C4-2B (cell line): ENCODE measurements around the gene C1QTNF9.

ENCODE experiments used
- CTCF ChIP-seq: fragments of 450-650 bp; conservative IDR thresholded peaks from 2 replicates; pipeline ENCODE4 v1.5.1; 2017; ENCODE audit warnings: mild to moderate bottlenecking
- ZFX ChIP-seq: fragments of 450-650 bp; IDR thresholded peaks from 2 replicates; pipeline ENCODE4 v1.6.1; 2017

- TF ChIP-seq CTCF, result no peak
- no peak for TF ChIP-seq ZFX
Observed at GRCh38 chr13:24280720-24281119, 28.7 kb upstream of the C1QTNF9 start.
